GM13977 (cell line): Measurements from ENCODE around the gene MED27.

Experiments
- DNase-seq: peaks from one replicate; pipeline ENCODE4 v3.0.0; 2012; ENCODE audit warnings: low spot score
- in situ Hi-C: fragments of 300-500 bp; cut with MboI; formaldehyde crosslinking; loops from one replicate; pipeline ENCODE4 v1.12.0; 2022; ENCODE audit warnings: low sequenced_read_pairs, low pct_unique_long_range_greater_than_20kb, mixed read lengths, inconsistent platforms; ENCODE audit not compliant: unreplicated experiment
- TF ChIP-seq, protein P1 (sequence below): IDR thresholded peaks from 2 replicates; pipeline ENCODE4 v1.5.1; 2012; ENCODE audit warnings: mild to moderate bottlenecking, control low read depth; ENCODE audit not compliant: insufficient read depth; ENCODE audit errors: extremely low read depth, missing control alignments

Gene MED27

DNA sequence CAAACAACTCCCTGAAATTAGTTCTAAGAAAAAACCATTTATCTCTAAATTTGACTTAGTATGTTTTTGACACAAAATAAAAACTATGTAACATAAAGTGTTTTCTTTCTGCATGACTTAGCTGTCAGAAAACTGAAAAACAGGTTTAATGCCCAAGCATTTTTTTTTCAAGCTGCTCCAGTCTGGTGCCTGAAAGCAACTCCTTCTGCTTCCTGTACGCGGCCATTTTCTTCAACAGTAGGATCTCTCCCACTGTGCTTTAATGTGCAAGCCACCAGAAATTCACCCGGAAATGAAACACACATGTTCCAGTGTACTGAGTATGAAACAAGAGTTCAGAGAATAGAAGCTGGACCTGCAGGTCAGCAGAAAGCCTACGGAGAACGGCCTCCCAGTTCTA, 161.2 kb downstream of the MED27 start:
- in situ Hi-C loops, result no loop called here
- TF ChIP-seq, protein P1, sequence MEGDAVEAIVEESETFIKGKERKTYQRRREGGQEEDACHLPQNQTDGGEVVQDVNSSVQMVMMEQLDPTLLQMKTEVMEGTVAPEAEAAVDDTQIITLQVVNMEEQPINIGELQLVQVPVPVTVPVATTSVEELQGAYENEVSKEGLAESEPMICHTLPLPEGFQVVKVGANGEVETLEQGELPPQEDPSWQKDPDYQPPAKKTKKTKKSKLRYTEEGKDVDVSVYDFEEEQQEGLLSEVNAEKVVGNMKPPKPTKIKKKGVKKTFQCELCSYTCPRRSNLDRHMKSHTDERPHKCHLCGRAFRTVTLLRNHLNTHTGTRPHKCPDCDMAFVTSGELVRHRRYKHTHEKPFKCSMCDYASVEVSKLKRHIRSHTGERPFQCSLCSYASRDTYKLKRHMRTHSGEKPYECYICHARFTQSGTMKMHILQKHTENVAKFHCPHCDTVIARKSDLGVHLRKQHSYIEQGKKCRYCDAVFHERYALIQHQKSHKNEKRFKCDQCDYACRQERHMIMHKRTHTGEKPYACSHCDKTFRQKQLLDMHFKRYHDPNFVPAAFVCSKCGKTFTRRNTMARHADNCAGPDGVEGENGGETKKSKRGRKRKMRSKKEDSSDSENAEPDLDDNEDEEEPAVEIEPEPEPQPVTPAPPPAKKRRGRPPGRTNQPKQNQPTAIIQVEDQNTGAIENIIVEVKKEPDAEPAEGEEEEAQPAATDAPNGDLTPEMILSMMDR, result no peak
- DNase-seq, result no peak

DNA sequence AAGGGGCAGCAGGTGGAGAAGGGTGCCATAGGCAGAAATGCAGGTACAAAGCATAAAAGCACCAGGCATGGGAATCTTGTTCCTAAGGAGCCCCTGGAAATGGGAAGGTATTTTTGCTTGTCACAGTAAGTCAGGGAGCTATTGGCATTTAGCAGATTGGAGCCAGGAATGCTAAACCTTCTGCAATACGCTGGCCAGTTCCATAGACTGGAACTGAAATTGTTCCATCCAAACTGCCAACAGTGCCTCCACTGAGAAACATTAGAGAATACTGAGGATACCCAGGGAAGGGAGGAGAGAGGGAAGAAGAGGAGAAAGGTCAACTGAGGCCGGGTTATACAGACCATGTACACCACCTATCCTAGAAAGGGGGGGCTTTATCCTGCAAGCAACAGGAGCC, 162.7 kb downstream of the MED27 start:
- in situ Hi-C loops, result no loop called here
- TF ChIP-seq, protein P1, result no peak
- DNase-seq, result no peak

DNA sequence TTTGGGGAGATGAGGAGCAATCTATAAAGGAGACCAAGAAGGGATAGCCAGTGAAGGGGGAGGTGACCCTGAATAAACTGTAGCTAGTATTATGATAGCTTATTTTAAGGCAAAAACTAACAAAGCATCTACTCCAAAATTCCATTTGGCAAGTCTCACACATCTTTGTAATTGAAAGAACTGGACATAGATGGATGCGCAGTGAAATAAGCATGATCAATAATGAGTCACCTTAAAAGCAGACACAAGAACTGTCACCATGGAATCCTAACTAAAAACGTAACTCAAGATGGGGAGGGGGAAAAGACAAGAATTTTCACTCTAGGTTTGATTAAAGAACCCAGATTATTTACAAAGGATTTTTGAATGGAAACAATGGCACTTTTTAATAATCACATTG, 164.5 kb downstream of the MED27 start:
- DNase-seq, result no peak
- TF ChIP-seq, protein P1, result no peak
- in situ Hi-C loops, result no loop called here

DNA sequence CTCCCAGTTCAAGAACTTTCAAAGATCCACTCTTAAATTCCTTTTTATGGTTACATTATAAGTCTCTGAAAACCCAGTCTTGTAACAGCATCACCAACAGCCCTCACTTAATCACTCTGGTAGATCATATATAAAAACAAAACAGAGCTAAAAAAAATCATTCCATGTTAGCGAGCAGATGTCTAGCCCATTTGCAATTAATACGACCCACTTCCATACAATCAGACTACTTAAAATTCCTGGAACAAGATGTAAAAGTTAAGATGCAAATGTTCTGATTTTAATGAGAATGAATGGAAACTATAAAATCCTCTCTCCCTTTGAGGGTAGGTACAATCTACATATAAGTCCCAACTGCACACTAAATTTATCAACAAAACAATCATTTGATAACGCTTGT, 167.0 kb downstream of the MED27 start:
- TF ChIP-seq, protein P1, result no peak
- in situ Hi-C loops, result no loop called here
- no peak for DNase-seq

DNA sequence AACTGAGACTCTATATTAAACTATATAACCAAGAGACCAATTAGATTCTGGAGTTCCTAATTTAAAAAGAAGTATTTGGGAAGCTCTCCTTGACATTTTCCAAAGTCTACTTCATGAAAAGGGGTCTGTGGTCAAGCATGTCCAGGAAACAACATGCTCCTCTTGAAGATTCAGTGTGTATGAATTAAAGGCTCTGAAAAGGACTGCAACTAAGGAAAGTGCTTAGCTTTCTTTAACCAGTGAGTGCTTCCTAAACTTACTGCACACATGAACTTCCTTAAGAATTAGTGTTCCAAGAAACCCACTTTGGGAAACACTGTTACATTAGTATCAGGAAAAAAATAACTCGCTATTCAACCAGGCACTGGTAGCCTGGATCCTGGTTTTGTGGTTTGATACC, 167.6 kb downstream of the MED27 start:
- in situ Hi-C loops, result no loop called here
- TF ChIP-seq, protein P1, result no peak
- DNase-seq, result no peak

DNA sequence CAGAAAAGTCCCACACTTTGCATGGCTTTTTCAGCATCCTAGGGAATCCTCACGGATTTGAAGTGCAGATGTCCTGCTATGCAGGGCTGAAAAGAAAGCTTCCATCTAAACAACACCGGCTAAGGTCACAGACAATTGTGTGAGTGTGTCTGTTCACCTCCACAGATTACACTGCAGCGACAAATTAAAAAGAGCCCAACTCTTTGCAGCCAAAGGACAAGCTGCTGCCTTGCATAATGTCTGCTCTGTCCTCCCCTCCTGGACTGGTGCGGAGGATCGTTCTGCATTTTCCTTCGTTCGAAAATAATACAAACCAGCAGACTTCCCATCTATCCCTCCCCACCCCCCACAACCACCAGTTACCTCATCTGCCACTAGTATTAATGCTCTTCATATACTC, 169.1 kb downstream of the MED27 start:
- in situ Hi-C loops, result no loop called here
- DNase-seq, result no peak

More for the DNA sequence above, 169.1 kb downstream of the MED27 start:
- TF ChIP-seq, protein P1, result no peak
